ENCODE measurements around the gene MYD88.

Gene MYD88

GRCh38 chr3:38163841-38164642 lies 25.6 kb downstream of the MYD88 start:
- no peak for DNase-seq (ENCODE audit: low read depth in 1 of 2, low spot score in 1 of 2)

DNA sequence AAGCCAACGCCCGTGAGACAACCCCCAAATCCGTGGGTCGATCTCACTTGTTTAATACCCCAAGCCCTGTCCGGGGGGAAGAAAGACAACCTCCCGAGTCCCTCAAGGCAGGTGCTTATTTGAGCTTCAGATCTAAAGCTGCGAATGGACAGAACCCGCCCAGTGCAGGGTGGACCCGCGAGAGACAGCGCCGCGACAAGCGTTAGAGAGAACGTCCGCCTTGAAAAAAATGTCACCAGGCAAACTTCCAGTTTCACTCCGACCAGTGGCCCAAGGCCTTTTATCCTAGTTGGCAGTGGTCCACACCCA lies 26.1 kb downstream of the MYD88 start:
- DNase-seq (ENCODE audit: low read depth in 1 of 2, low spot score in 1 of 2) = no peak

GRCh38 chr3:38164952-38165721 lies 26.7 kb downstream of the MYD88 start, which contains the start of gene OXSR1:
OXSR1 (plus strand) TSS chr3:38165537; CDS start chr3:38165877, 340 bp downstream.
- peak; percentile 94 to 96 for DNase-seq (ENCODE audit: low read depth in 1 of 2, low spot score in 1 of 2)

- peak in 1 of 2 donors; percentile 8 for DNase-seq (ENCODE audit: low read depth in 1 of 2, low spot score in 1 of 2)
These were observed 27.4 kb downstream of the MYD88 start for GRCh38 chr3:38165722-38166387.

- no peak for DNase-seq (ENCODE audit: low read depth in 1 of 2, low spot score in 1 of 2)
These were observed 29.1 kb downstream of the MYD88 start for GRCh38 chr3:38167591-38167990.

GRCh38 chr3:38168151-38169026 lies 29.9 kb downstream of the MYD88 start:
- no peak for DNase-seq (ENCODE audit: low read depth in 1 of 2, low spot score in 1 of 2)

DNA sequence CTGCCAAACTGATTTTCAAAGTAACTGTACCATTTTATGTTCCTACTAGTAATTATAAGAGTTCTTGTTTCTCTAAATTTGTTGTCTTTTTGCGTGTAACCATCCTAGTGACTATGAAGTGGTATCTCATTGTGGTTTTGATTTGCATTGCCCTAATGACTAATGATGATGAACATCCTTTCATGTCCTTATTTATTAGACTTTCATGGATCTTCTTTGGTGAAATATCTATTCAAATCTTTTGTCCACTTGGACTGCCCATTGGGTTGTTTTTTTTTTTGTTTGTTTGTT lies 30.5 kb downstream of the MYD88 start:
- DNase-seq (ENCODE audit: low read depth in 1 of 2, low spot score in 1 of 2) = no peak

DNA sequence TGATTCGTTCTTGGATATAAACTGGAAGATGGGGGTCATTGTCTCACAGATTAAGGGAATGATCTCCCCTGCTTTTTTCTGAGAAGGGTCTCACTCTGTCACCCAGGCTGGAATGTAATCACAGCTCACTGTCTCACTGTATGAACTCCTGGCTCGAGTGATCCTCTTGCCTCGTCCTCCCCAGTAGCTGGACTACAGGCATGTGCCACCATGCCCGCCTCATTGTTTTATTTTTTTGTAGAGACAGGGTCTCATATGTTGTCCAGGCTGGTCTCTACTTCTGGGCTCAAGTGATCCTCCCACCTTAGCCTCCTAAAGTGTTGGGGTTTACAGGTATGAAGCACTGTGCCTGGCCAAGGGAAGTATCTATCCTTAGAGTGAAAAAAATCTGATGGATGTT lies 32.3 kb downstream of the MYD88 start:
- DNase-seq (ENCODE audit: low read depth in 1 of 2, low spot score in 1 of 2) = no peak

- DNase-seq (ENCODE audit: low read depth in 1 of 2, low spot score in 1 of 2) = no peak
These were observed 33.2 kb downstream of the MYD88 start for GRCh38 chr3:38171622-38172021.

GRCh38 chr3:38173834-38174418 lies 35.5 kb downstream of the MYD88 start:
- DNase-seq (ENCODE audit: low read depth in 1 of 2, low spot score in 1 of 2) = no peak

DNA sequence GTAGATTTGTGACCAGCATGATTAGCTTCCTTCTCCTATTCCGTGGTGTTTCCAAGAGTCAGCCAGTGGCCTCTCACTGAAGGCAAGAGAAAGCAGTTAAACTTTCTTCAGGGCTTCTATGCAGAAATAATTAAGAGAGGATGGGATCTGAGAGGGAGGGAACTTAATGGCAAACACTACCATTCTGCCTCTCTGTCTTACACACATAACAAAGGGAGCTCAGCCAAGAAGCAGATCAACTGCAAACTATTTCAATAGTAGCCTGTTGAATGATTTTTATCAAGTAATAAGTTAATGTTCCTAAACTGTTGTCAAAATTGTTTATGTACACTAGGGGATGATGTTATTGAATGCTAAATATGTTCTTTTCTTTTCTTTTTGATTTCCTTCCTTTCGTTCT lies 38.7 kb downstream of the MYD88 start:
- DNase-seq (ENCODE audit: low read depth in 1 of 2, low spot score in 1 of 2) = no peak

DNA sequence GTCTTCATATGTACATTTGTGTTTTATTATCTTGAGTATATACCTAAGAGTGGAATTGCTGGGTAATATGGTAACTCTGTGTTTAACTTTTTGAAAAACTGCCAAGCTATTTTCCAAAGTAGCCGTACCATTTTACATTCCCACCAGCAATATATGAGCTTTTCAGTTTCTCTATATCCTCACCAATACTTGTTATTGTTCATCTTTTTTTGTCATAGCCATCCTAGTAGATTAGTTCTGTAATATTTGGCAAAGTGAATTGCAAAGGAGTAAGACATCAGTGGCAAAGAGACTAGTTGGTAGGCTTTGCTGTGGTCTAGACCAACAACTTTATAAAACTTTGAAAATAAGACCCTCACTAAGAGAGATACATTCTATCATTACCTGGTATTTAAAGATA lies 48.3 kb downstream of the MYD88 start:
- no peak for DNase-seq (ENCODE audit: low read depth in 1 of 2, low spot score in 1 of 2)

DNA sequence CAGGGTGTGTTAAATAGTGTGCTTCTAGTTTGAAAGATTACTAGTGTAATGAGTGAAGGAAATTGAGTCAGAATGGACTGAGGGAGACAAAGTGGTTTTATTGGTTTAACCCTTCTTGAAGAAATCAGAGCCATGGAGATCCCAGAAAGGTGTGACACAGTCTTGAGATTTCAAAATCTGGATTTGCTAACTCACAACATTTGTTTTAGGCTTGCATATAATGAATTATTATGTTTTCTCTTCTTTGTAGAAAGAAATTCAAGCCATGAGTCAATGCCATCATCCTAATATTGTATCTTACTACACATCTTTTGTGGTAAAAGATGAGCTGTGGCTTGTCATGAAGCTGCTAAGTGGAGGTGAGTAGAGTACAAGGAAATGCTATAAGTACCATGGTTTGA lies 52.0 kb downstream of the MYD88 start:
- DNase-seq (ENCODE audit: low read depth in 1 of 2, low spot score in 1 of 2) = no peak

Data from activated CD4-positive, alpha-beta T cell treated with anti-CD3 and anti-CD28 coated beads, Interleukin-2, amount 50 U/mL, for 24 hours (primary cell).